Epithelial cell of proximal tubule (primary cell): ENCODE data around the gene PRELID2. TPM values are rescaled to one million over a fixed set of nuclear protein-coding genes. Genes with fewer than 3 reads are reported as not detected.

Source experiments
- DNase-seq: peaks from one replicate; pipeline ENCODE4 v3.0.0-alpha.2; 2011; ENCODE audit warnings: low read depth
- H3K4me3 ChIP-seq: 2 replicates; pipeline ENCODE4 v1.5.1; 2011; ENCODE audit warnings: low read depth, mild to moderate bottlenecking, low read length
- total RNA-seq: library from RNA; depleted of rRNA; stranded (reverse); fragments of >200 nt; gene quantifications from 2 replicates; pipeline ENCODE4 v1.2.3, GENCODE V29; 2015
- TF ChIP-seq, protein P1 (sequence below): conservative IDR thresholded peaks from 2 replicates; pipeline ENCODE4 v1.5.1; 2012; ENCODE audit warnings: low read depth, mild to moderate bottlenecking, low read length

Gene PRELID2
- total RNA-seq, 1 donor from 2014 or later, result 20.9 TPM

DNA sequence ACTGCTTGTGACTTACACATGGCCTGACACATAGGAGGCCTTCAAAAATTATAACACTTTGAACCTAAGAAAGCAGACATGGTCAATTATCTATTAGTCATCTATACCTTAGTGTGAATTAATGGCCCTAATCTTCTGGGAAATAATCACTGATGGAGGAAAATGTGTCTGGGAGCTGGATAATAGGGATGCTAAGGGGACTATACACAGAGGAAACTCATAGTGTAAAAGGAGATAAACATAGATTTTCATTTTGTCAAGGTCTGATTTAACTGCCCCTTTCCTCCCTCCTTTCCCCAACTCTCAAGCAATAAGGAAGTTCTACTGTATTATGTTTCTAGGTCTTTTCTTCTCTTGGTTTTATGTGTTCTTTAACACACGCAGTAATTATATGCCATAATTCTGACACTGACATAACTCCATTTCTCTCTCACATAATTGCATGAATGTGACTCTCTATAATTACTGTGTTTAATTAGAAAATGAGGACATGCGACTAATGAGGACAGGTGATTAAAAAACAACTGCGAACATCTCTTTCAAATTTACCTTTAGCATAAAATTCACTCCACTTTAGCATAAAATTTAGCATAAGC lies 18.7 kb upstream of the PRELID2 start:
- TF ChIP-seq, protein P1, sequence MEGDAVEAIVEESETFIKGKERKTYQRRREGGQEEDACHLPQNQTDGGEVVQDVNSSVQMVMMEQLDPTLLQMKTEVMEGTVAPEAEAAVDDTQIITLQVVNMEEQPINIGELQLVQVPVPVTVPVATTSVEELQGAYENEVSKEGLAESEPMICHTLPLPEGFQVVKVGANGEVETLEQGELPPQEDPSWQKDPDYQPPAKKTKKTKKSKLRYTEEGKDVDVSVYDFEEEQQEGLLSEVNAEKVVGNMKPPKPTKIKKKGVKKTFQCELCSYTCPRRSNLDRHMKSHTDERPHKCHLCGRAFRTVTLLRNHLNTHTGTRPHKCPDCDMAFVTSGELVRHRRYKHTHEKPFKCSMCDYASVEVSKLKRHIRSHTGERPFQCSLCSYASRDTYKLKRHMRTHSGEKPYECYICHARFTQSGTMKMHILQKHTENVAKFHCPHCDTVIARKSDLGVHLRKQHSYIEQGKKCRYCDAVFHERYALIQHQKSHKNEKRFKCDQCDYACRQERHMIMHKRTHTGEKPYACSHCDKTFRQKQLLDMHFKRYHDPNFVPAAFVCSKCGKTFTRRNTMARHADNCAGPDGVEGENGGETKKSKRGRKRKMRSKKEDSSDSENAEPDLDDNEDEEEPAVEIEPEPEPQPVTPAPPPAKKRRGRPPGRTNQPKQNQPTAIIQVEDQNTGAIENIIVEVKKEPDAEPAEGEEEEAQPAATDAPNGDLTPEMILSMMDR, result no peak
- no peak overlapping the region for H3K4me3 ChIP-seq
- DNase-seq, result no peak

DNA sequence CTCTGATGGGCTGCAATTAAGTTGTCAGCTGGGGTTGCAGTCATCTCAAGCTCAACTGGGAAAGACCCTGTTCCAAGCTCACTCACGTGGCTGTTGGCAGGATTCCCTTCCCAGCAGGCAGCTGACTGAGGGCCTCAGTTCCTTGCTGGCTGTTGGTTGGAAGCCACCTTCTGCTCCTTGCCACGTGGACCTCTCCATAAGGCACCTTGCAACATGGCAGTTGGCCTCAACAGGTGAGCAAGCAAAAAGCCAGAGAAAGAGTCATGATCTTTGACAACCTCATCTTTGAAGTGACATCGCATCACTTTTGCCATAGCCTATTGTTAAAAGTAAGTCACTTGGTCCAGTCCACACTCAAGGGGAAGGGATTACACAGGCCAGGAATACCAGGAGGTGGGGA lies 17.8 kb upstream of the PRELID2 start:
- TF ChIP-seq, protein P1, result no peak
- H3K4me3 ChIP-seq, result no peak overlapping the region
- DNase-seq, result no peak

DNA sequence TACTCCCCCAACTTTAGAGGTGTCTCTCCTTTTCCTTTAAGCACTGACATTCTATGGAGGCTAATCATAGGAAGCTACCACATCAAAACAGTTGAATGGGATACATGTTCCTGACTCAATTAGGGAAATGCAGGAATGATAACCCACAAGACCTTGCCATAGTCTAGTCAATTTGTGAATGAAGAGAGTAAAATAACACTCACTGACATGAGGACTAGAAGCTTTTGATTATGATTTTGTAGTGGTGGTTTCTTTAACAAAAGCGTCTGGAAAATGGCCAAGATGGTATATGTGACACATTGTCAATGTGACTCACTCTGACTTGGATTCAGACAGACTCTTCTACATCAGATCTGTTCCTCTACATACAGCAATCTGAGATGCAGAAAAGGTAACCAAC lies 13.7 kb upstream of the PRELID2 start:
- H3K4me3 ChIP-seq, result no peak overlapping the region
- no peak for DNase-seq
- TF ChIP-seq, protein P1, result no peak

GRCh38 chr5:145847499-145848497 lies 12.7 kb upstream of the PRELID2 start:
- no peak overlapping the region for H3K4me3 ChIP-seq
- TF ChIP-seq, protein P1, result no peak
- no peak for DNase-seq

- no peak overlapping the region for H3K4me3 ChIP-seq
- no peak for DNase-seq
- TF ChIP-seq, protein P1, result no peak
Measured at GRCh38 chr5:145846081-145846480, 10.9 kb upstream of the PRELID2 start.

DNA sequence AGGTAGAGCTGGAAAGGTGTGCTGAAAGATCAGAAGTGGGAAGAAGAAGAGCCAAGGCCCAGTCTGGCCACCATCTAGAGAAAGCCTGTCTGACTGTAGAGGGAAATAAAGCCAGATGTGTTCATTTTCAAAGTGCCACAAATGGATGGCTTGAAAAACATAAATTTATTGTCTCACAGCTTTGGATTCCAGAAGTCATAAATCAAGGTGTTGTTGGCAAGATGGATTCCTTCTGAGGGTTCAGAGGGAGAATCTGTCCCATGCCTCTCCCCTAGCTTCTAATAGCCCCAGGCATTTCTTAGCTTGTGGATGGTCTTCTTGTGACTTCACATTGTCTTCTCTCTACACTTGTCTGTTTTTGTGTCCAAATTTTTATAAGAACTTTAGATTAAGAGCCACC lies 6.2 kb upstream of the PRELID2 start:
- TF ChIP-seq, protein P1, result no peak
- DNase-seq, result no peak
- no peak overlapping the region for H3K4me3 ChIP-seq
